AG09309 (cell line): ENCODE data around the gene RNF126.

Source experiments
- DNase-seq: peaks from one replicate; pipeline ENCODE4 v3.0.0-alpha.2; 2010; ENCODE audit warnings: low read depth
- H3K4me3 ChIP-seq: 2 replicates; pipeline ENCODE4 v1.5.1; 2011; ENCODE audit warnings: mild to moderate bottlenecking, low read depth, low read length, moderate library complexity; ENCODE audit not compliant: control insufficient read depth
- CTCF ChIP-seq: IDR thresholded peaks from 2 replicates; pipeline ENCODE4 v1.5.1; 2011; ENCODE audit warnings: mild to moderate bottlenecking, low read depth, low read length, inconsistent platforms; ENCODE audit not compliant: insufficient read depth, control insufficient read depth; ENCODE audit errors: missing control alignments

RNF126 gene

GRCh38 chr19:664913-665443, 2.0 kb upstream of the RNF126 start:
- H3K4me3 ChIP-seq = peak overlapping the region; percentile 34
- DNase-seq = no peak
- peak; percentile 94 for TF ChIP-seq CTCF

DNA sequence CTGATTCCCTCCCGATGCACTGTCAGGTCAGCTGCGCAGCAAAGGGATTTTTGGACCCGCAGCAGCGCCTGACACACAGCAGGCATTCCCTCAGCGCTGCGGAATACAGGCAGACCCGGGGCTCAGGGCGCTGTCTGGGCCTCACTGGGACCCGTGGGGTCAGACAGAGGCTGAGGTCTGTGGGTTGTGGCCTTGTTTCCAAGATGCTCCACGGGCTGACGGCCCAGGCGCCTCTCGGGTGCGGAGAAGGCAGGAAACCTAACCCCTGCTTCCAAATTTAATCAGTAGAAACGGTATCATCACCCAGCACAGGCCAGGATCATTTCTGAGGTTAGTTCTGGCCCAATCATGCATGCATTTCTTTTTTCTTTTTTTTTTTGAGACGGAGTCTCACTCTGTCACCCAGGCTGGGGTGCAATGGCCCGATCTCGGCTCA, 686 bp upstream of the RNF126 start:
- TF ChIP-seq CTCF = no peak
- H3K4me3 ChIP-seq = peak overlapping the region; percentile 57
- no peak for DNase-seq

DNA sequence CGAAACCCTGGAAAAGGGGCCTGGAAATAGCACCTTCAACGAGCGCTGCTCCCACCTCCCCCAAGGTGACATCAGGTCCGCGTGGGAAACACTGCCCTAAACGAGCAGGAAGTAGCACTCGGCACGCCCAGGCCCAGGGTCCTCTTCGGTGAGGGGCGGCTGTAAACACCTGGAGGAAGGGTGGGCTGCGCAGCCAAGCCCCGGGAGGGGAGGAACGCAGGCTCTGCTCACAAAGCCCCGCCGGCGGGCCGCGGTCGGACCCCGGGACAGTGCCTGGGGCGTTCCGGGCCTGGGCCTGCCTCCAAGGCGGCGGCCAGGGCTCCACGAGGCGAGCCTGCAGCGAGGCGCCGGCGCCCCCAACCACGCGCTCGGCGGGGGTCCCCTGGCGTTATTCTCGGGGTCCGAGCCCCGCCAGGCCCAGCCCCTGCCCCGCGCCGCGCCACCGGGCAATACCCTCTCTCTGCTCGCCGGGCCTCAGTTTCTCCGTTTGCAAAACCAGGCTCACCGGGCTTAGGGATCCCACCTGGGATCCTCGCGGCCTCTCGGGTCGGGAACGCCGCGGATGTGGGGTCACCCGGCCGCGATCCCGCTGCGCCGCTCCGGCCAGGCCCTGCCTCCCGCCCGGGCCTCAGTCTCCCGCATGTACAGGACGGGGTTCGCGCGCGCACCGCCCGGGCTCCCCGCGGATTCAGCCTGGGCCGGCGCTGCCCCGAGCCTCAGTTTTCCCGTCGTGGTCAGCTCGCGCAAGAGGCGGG, 630 bp downstream of the RNF126 start:
- peak overlapping the region; percentile 73 for H3K4me3 ChIP-seq
- DNase-seq = no peak
- no peak for TF ChIP-seq CTCF

GRCh38 chr19:661427-662196, 1.4 kb downstream of the RNF126 start:
- no peak for TF ChIP-seq CTCF
- DNase-seq = no peak
- H3K4me3 ChIP-seq = peak overlapping the region; percentile 73

- no peak for TF ChIP-seq CTCF
- no peak for DNase-seq
- peak overlapping the region; percentile 73 for H3K4me3 ChIP-seq
These were observed 2.1 kb downstream of the RNF126 start for GRCh38 chr19:660793-661426.
